ENCODE results near the gene ZER1.

ZER1 gene

GRCh38 chr9:128735373-128735772, 36.4 kb downstream of the ZER1 start:
- no peak for DNase-seq (ENCODE audit: low spot score)

DNA sequence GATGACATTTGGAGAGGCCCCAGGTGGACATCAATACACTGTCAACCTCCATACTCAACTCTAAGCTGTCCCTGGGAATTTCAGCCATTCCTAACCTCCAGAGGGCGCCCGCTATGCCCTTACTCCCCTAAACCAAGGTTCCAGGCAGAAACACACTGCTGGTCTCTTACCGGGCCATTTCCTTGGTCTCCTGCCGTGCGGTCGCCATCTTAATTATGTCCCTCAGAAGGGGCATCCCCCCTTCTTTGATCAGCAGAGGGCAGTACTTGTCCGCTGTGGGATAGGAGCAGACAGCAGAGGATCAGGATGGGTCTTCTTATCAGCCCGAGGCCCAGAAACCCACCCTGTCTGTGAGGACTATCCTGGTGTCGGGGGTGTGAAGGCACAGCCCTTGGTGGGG, 38.5 kb downstream of the ZER1 start:
- DNase-seq (ENCODE audit: low spot score), result peak; percentile 97

- no peak for DNase-seq (ENCODE audit: low spot score)
These were observed 39.2 kb downstream of the ZER1 start for GRCh38 chr9:128732576-128732975.

- DNase-seq (ENCODE audit: low spot score), result no peak
These were observed 40.0 kb downstream of the ZER1 start for GRCh38 chr9:128731691-128732090.

GRCh38 chr9:128731093-128731492, 40.6 kb downstream of the ZER1 start:
- no peak for DNase-seq (ENCODE audit: low spot score)

- DNase-seq (ENCODE audit: low spot score), result no peak
These were observed 41.8 kb downstream of the ZER1 start for GRCh38 chr9:128729766-128730517.

GRCh38 chr9:128729302-128729701, 42.4 kb downstream of the ZER1 start:
- DNase-seq (ENCODE audit: low spot score), result no peak

- DNase-seq (ENCODE audit: low spot score), result no peak
These were observed 43.4 kb downstream of the ZER1 start for GRCh38 chr9:128728298-128728697.

DNA sequence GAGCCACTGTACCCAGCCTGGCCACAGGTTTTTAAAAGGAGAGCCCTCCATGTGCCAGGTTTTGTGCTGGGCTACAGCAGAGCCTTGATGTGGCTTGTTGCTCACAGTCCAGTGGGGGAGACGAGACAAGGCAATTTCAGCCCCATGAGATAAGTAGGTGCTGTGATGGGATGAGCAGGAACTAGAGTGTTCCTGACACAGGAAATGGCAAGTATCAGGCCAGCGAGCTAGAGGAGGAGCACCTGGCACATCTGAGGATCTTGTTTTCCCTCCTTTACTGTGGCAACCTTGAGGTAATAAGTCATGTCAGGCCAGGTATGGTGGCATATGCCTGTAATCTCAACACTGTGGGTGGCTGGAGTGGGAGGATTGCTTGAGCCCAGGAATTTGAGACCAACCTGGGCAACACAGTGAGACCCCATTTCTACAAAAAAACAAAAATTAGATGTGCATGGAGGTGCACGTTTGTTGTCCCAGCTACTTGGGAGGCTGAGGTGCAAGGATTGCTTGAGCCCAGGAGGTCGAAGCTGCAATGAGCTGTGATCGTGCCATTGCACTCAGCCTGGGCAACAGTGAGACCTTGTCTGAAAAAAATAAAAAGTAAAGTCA, 44.0 kb downstream of the ZER1 start:
- DNase-seq (ENCODE audit: low spot score), result no peak

- DNase-seq (ENCODE audit: low spot score), result peak; percentile 94
These were observed 46.9 kb downstream of the ZER1 start for GRCh38 chr9:128724744-128725211.

DNA sequence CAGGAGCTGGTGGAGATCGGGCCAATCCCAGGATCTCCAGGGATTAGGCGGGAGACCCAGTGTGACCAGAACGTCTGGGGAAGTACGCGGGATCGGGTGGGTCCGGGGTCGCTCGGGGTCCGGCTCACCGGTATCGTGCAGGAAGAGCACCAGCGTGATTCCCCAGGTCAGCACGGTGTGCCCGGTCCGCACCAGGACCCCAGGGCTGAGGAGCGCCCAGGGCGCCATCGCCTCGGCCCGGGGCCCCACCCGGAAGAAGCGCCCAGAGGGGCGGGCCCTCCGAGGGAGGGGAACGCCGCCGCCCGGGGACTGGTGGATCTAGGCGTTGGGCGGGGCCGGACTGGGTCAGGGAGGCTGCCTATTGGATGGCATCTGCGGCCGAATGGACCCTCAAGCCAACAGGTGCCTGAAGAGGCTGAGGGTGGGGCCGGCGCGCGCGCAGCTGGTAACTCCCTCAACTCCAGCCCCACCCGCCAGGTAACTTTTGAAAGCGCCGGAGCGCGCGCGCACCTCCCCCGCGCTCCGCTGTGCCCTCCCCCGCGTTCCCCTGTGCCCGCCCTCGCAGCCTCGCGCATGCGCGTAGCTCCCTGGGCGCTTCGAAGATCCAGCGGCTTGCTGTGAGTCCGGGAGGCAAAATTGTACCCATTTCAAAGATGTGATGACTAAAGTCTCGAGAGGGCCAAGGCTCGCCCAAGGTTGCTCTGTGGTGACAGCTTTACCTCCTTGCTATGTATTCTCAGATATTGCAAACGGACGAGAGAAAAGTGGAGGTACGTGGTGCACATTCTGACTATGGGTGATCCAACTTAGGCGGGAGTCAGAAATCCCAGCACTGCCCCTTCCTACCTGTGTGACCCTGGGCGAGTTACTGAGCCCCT, 47.6 kb downstream of the ZER1 start, which contains the start of gene ZDHHC12:
ZDHHC12 (minus strand) TSS at position 262 of the 878 bp plus-strand sequence; CDS start at position 228, 34 bp downstream.
- peak; percentile 100 for DNase-seq (ENCODE audit: low spot score)

- DNase-seq (ENCODE audit: low spot score), result peak; percentile 30
These were observed 48.3 kb downstream of the ZER1 start for GRCh38 chr9:128723352-128723865.

- no peak for DNase-seq (ENCODE audit: low spot score)
These were observed 49.1 kb downstream of the ZER1 start for GRCh38 chr9:128722380-128723351.

GRCh38 chr9:128721487-128722010, 50.2 kb downstream of the ZER1 start:
- DNase-seq (ENCODE audit: low spot score), result no peak

DNA sequence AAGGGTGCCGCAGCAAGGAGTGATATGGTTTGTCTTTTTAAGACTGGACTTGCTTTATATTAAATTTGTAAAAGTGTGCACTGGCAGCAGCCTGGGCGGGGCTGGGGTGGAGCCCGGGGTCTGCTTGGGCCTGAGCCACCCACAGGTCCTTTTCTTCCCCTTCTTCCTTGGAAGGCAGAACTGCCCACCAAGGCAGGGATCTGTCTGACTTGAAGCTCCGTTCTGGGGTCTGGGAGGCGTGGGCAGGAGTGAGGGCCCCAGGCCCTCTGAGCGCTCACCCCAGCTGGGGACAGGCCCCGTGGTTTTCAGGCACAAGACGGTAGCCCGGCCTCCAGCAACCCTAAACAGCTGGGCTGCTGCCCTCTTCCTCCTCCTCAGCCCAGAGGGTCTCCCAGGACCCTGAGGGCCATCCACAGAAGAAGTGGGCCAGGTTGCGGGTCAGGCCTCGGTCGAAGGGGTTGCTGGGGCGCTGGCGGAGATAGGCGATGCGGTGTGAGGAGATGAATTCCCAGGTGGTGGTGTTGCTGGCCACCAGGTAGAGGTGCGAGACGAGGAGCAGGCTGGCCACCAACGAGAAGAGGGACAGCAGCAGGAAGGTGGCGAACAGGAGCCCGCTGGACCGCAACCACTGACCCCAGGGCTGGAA, 50.8 kb downstream of the ZER1 start:
- DNase-seq (ENCODE audit: low spot score), result no peak

DNA sequence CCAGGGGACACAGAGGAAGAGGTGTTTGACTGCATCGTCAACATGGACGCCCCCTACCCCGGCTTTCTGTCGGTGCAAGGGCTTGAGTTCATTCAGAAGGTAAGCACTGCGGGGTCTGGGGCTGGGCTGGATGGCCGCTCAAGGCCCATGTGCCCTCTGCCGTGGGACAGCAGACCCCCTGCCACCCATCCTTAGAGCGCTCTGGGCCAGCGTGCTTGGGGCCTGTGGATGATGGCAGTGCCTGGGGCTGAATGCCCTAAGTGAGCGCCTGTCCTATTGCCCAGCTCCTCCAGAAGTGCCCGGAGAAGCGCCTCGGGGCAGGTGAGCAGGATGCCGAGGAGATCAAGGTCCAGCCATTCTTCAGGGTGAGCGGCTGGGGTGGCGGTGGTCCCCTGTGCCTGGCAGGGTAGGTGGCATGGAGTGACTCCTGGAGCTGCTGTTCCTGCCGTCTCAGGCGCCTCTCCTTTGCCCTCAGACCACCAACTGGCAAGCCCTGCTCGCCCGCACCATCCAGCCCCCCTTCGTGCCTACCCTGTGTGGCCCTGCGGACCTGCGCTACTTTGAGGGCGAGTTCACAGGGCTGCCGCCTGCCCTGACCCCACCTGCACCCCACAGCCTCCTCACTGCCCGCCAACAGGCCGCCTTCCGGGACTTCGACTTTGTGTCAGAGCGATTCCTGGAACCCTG, 51.7 kb downstream of the ZER1 start:
- no peak for DNase-seq (ENCODE audit: low spot score)

- DNase-seq (ENCODE audit: low spot score), result no peak
These were observed 53.3 kb downstream of the ZER1 start for GRCh38 chr9:128718475-128718874.

- no peak for DNase-seq (ENCODE audit: low spot score)
These were observed 53.7 kb downstream of the ZER1 start for GRCh38 chr9:128718047-128718446.

GRCh38 chr9:128716581-128717254, 55.0 kb downstream of the ZER1 start:
- no peak for DNase-seq (ENCODE audit: low spot score)

All from HuH-7 (cell line).